Measurements from ENCODE around the gene HAUS3.

- TF ChIP-seq CTCF (IDR thresholded peaks at IDR 0.05) (no peak), POLR2A (IDR thresholded peaks at IDR 0.05) (no peak), EP300 (IDR thresholded peaks at IDR 0.05) (no peak)
Observed at GRCh38 chr4:2265113-2266110, 23.5 kb upstream of the HAUS3 start.
